Smooth muscle cell of the brain vasculature (primary cell): Measurements from ENCODE around the gene GRN.
A peak's percentile ranks its signal among the peaks of the same experiment; 100 is the strongest.

ENCODE experiments used
- DNase-seq: peaks from one replicate; pipeline ENCODE4 v3.0.0-alpha.2; 2012; ENCODE audit warnings: low read depth, low spot score

Gene GRN

GRCh38 chr17:44344939-44345453, at the start of gene GRN:
TSS of gene GRN (plus strand) at chr17:44345302. CDS start at chr17:44349165, 3,863 bp downstream.
- DNase-seq, result peak; percentile 97

GRCh38 chr17:44297975-44298374, 47.1 kb upstream of the GRN start:
- no peak for DNase-seq

- DNase-seq, result no peak
Observed at GRCh38 chr17:44304651-44305050, 40.5 kb upstream of the GRN start.

GRCh38 chr17:44307387-44308186, 37.5 kb upstream of the GRN start:
- no peak for DNase-seq

GRCh38 chr17:44308320-44308818, 36.7 kb upstream of the GRN start, which contains the start of gene RUNDC3A:
TSS of gene RUNDC3A (plus strand) at chr17:44308601. CDS start at chr17:44308833, 232 bp downstream.
- peak; percentile 17 for DNase-seq

- DNase-seq, result no peak
Observed at GRCh38 chr17:44308865-44309264, 36.2 kb upstream of the GRN start.

GRCh38 chr17:44309472-44309871, 35.6 kb upstream of the GRN start:
- DNase-seq, result no peak

GRCh38 chr17:44310188-44310587, 34.9 kb upstream of the GRN start:
- no peak for DNase-seq

- DNase-seq, result no peak
Observed at GRCh38 chr17:44310609-44311376, 34.3 kb upstream of the GRN start.

GRCh38 chr17:44311562-44312181, 33.4 kb upstream of the GRN start:
- DNase-seq, result no peak

GRCh38 chr17:44312396-44313104, 32.6 kb upstream of the GRN start:
- DNase-seq, result no peak

GRCh38 chr17:44314031-44314430, 31.1 kb upstream of the GRN start:
- DNase-seq, result no peak

- DNase-seq, result no peak
Observed at GRCh38 chr17:44314524-44314868, 30.6 kb upstream of the GRN start.

GRCh38 chr17:44314869-44315661, 30.0 kb upstream of the GRN start:
- DNase-seq, result no peak

- DNase-seq, result no peak
Observed at GRCh38 chr17:44315760-44316731, 29.1 kb upstream of the GRN start.

GRCh38 chr17:44317545-44317944, 27.6 kb upstream of the GRN start:
- no peak for DNase-seq

GRCh38 chr17:44318077-44318892, 26.8 kb upstream of the GRN start:
- no peak for DNase-seq

GRCh38 chr17:44320066-44320465, 25.0 kb upstream of the GRN start:
- no peak for DNase-seq
